HG02610 (cell line): ENCODE measurements around the gene PRRX1.

ENCODE experiments used
- ATAC-seq: cut with Tn5 transposase; IDR thresholded peaks from one replicate; pipeline ENCODE4 v1.9.1; 2021; ENCODE audit warnings: mild to moderate bottlenecking, moderate library complexity; ENCODE audit not compliant: unreplicated experiment

Gene PRRX1

GRCh38 chr1:170663404-170664092 lies 383 bp upstream of the PRRX1 start:
- no peak for ATAC-seq

- no peak for ATAC-seq
Observed at GRCh38 chr1:170664828-170665612, 1.1 kb downstream of the PRRX1 start.

- ATAC-seq, result no peak
Observed at GRCh38 chr1:170665629-170666028, 1.7 kb downstream of the PRRX1 start.

- ATAC-seq, result no peak
Observed at GRCh38 chr1:170666541-170667254, 2.8 kb downstream of the PRRX1 start.

GRCh38 chr1:170668209-170669106 lies 4.5 kb downstream of the PRRX1 start:
- no peak for ATAC-seq

GRCh38 chr1:170669107-170669445 lies 5.1 kb downstream of the PRRX1 start:
- ATAC-seq, result no peak

GRCh38 chr1:170669586-170670530 lies 5.9 kb downstream of the PRRX1 start:
- no peak for ATAC-seq

GRCh38 chr1:170670802-170671628 lies 7.1 kb downstream of the PRRX1 start:
- ATAC-seq, result no peak

- ATAC-seq, result no peak
Observed at GRCh38 chr1:170671629-170671963, 7.7 kb downstream of the PRRX1 start.

GRCh38 chr1:170672316-170672715 lies 8.4 kb downstream of the PRRX1 start:
- no peak for ATAC-seq

- ATAC-seq, result no peak
Observed at GRCh38 chr1:170674239-170674638, 10.3 kb downstream of the PRRX1 start.

- no peak for ATAC-seq
Observed at GRCh38 chr1:170674986-170675385, 11.1 kb downstream of the PRRX1 start.

GRCh38 chr1:170675865-170676264 lies 11.9 kb downstream of the PRRX1 start:
- ATAC-seq, result no peak

GRCh38 chr1:170676628-170677027 lies 12.7 kb downstream of the PRRX1 start:
- ATAC-seq, result no peak

GRCh38 chr1:170678027-170678600 lies 14.2 kb downstream of the PRRX1 start:
- no peak for ATAC-seq

GRCh38 chr1:170680428-170680827 lies 16.5 kb downstream of the PRRX1 start:
- ATAC-seq, result no peak

- no peak for ATAC-seq
Observed at GRCh38 chr1:170682169-170682568, 18.2 kb downstream of the PRRX1 start.

GRCh38 chr1:170682809-170683208 lies 18.9 kb downstream of the PRRX1 start:
- no peak for ATAC-seq

- ATAC-seq, result no peak
Observed at GRCh38 chr1:170685166-170685565, 21.2 kb downstream of the PRRX1 start.
